Measurements from ENCODE around the gene NSMCE1. TPM values are rescaled to one million over a fixed set of nuclear protein-coding genes. Genes with fewer than 3 reads are reported as not detected.

Gene NSMCE1
- total RNA-seq, 1 donor from 2014 or later = 21.2 TPM

DNA sequence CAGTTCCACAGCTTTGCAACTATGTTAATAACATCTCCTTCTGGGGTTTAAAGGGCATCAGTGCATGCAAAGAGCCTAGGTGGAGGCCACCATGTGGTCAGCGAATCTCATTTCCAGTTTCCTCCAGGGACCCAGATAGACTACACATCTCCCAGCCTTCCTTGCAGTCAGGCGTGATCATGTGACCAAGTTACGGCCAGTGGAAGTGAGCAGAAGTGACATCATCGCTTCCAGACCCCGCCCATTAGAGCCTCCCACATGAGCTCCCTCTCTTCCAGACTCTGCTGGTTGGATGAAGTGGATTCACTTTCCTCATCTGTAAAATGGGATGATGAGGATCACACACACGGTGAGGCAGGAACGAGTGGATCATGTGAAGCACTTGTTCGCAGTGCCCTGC is 92.7 kb downstream of the NSMCE1 start:
- TF ChIP-seq, protein P1, sequence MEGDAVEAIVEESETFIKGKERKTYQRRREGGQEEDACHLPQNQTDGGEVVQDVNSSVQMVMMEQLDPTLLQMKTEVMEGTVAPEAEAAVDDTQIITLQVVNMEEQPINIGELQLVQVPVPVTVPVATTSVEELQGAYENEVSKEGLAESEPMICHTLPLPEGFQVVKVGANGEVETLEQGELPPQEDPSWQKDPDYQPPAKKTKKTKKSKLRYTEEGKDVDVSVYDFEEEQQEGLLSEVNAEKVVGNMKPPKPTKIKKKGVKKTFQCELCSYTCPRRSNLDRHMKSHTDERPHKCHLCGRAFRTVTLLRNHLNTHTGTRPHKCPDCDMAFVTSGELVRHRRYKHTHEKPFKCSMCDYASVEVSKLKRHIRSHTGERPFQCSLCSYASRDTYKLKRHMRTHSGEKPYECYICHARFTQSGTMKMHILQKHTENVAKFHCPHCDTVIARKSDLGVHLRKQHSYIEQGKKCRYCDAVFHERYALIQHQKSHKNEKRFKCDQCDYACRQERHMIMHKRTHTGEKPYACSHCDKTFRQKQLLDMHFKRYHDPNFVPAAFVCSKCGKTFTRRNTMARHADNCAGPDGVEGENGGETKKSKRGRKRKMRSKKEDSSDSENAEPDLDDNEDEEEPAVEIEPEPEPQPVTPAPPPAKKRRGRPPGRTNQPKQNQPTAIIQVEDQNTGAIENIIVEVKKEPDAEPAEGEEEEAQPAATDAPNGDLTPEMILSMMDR (IDR thresholded peaks at IDR 0.05) = no peak
- Mint-ChIP-seq H3K27me3 (ENCODE audit: low read depth) (no peaks in the 10 kb centered on the region), H3K36me3 (ENCODE audit: low read depth) (no peaks in the 10 kb centered on the region), H3K27ac (ENCODE audit: unreplicated experiment) (no peak overlapping the region), H3K4me3 (ENCODE audit: unreplicated experiment) (no peak overlapping the region), H3K9me3 (ENCODE audit: low read depth) (peaks cover 8% of the 10 kb centered on the region), H3K4me1 (ENCODE audit: low read depth) (peaks cover 7% of the 10 kb centered on the region)
- DNase-seq (ENCODE audit: low spot score) = no peak

Other genes with a start within 250 kb of the NSMCE1 start
- not detected in 3 replicates for gene C16orf82, start 201.8 kb downstream of the NSMCE1 start, total RNA-seq
- 4.4 to 9.3 TPM (median 5.6 TPM) in 3 replicates for gene KDM8, start 65.2 kb downstream of the NSMCE1 start, total RNA-seq
- gene IL4R, start 45.2 kb upstream of the NSMCE1 start, total RNA-seq = 30.1 to 47.7 TPM (median 41.0 TPM) in 3 replicates
- 2.1 to 11.3 TPM (median 2.2 TPM) in 3 replicates for gene IL21R, start 133.4 kb upstream of the NSMCE1 start, total RNA-seq